H1 (cell line): ENCODE data around the gene HECTD4. TPM values are rescaled to one million over a fixed set of nuclear protein-coding genes. Genes with fewer than 3 reads are reported as not detected.

Experiments
- CTCF ChIA-PET: fragments of 300-600 bp; sonication (Branson Sonifier 250); formaldehyde crosslinking; loops from one replicate; lab custom pipeline; 2021; ENCODE audit not compliant: partially characterized antibody; lab: Charles Lee
- POLR2A ChIA-PET: fragments of 300-600 bp; sonication (Branson Sonifier 250); formaldehyde crosslinking; loops from one replicate; lab custom pipeline; 2021; ENCODE audit warnings: inconsistent platforms; ENCODE audit not compliant: partially characterized antibody; lab: Charles Lee
- DNase-seq, 2 experiments: peaks; one replicate each; pipeline versions ENCODE4 v3.0.0 to v3.0.0-alpha.2; 2010 to 2022; ENCODE audit warnings: low spot score in 2 of 2, low read depth in 1 of 2, mixed read lengths in 1 of 2
- FAIRE-seq: peaks from 2 replicates; lab custom pipeline; 2011; peaks lifted over from hg19 to GRCh38; lab: Jason Lieb, UNC
- H2AFZ ChIP-seq: 2 replicates; pipeline ENCODE4 v1.8.1; 2012; ENCODE audit warnings: low read length, inconsistent platforms
- H2AK5ac ChIP-seq: 2 replicates; pipeline ENCODE4 v1.6.1; 2013; ENCODE audit warnings: low read depth, low read length
- H2BK120ac ChIP-seq: replicated peaks from 2 replicates; pipeline ENCODE3; 2013; ENCODE audit warnings: low read depth, low read length, inconsistent platforms
- H2BK12ac ChIP-seq: 2 replicates; pipeline ENCODE4 v1.6.1; 2013; ENCODE audit warnings: low read depth, low read length
- H2BK15ac ChIP-seq: 2 replicates; pipeline ENCODE4 v1.6.1; 2013; ENCODE audit warnings: low read length
- H2BK20ac ChIP-seq: 2 replicates; pipeline ENCODE4 v1.6.1; 2013; ENCODE audit warnings: low read length
- H2BK5ac ChIP-seq: 2 replicates; pipeline ENCODE4 v1.6.1; 2013; ENCODE audit warnings: low read depth, low read length
- H3K14ac ChIP-seq: 2 replicates; pipeline ENCODE4 v1.6.1; 2013; ENCODE audit warnings: inconsistent platforms; ENCODE audit not compliant: insufficient read length
- H3K18ac ChIP-seq: 2 replicates; pipeline ENCODE4 v1.6.1; 2013; ENCODE audit warnings: low read length; ENCODE audit errors: extremely low read depth
- H3K23ac ChIP-seq: 2 replicates; pipeline ENCODE4 v1.6.1; 2013; ENCODE audit warnings: inconsistent platforms; ENCODE audit not compliant: insufficient read length
- H3K23me2 ChIP-seq: 2 replicates; pipeline ENCODE4 v1.6.1; 2013; ENCODE audit warnings: low read depth, low read length
- H3K27ac ChIP-seq: 2 replicates; pipeline ENCODE4 v1.6.1; 2011; ENCODE audit warnings: low read depth, low read length, inconsistent platforms
- H3K27me3 ChIP-seq, 4 experiments: replicated peaks in 1 of 4; 1 replicate in 1 of 4; 2 replicates in 3 of 4; pipeline versions ENCODE4 v1.6.1 to v1.8.1; 2011 to 2013; ENCODE audit warnings: low read length in 3 of 4, mild to moderate bottlenecking in 3 of 4, inconsistent platforms in 2 of 4, mixed read lengths in 2 of 4, moderate library complexity in 1 of 4; ENCODE audit not compliant: control insufficient read depth in 3 of 4, insufficient read depth in 3 of 4; ENCODE audit errors: extremely low read depth in 1 of 4
- H3K36me3 ChIP-seq, 4 experiments: 2 replicates each; pipeline versions ENCODE4 v1.6.1 to v1.8.1; 2011 to 2013; ENCODE audit warnings: mild to moderate bottlenecking in 4 of 4, low read length in 3 of 4, moderate library complexity in 2 of 4, control low read depth in 1 of 4, inconsistent platforms in 1 of 4; ENCODE audit not compliant: insufficient read depth in 4 of 4, control insufficient read depth in 2 of 4
- H3K4ac ChIP-seq: replicated peaks from 2 replicates; pipeline ENCODE3; 2013; ENCODE audit warnings: low read length, low read depth, mixed read lengths, inconsistent platforms; ENCODE audit not compliant: insufficient read length
- H3K4me1 ChIP-seq, 4 experiments: replicated peaks in 1 of 4; 1 replicate in 1 of 4; 2 replicates in 3 of 4; pipeline versions ENCODE4 v1.6.1 to v1.8.1; 2011 to 2013; ENCODE audit warnings: low read length in 3 of 4, inconsistent platforms in 2 of 4, mixed read lengths in 1 of 4; ENCODE audit not compliant: insufficient read depth in 4 of 4, control insufficient read depth in 3 of 4
- H3K4me2 ChIP-seq, 2 experiments: 2 replicates each; pipeline versions ENCODE4 v1.6.1 to v1.8.1; 2011 to 2013; ENCODE audit warnings: low read depth in 2 of 2, low read length in 2 of 2, control low read depth in 1 of 2, inconsistent platforms in 1 of 2, mild to moderate bottlenecking in 1 of 2; ENCODE audit not compliant: insufficient read depth in 1 of 2
- H3K4me3 ChIP-seq, 4 experiments: fragments of 200-600, 300-600 bp in 1 of 4; sonication (generic), shearing (Covaris generic), sonication (Bioruptor Twin) in 1 of 4; 2 replicates each; pipeline versions ENCODE4 v1.5.1 to v1.8.1; 2011 to 2016; ENCODE audit warnings: low read length in 4 of 4, low read depth in 3 of 4, control low read depth in 2 of 4, inconsistent platforms in 2 of 4, mild to moderate bottlenecking in 2 of 4, mixed read lengths in 1 of 4, moderate library complexity in 1 of 4; ENCODE audit not compliant: insufficient read depth in 2 of 4; ENCODE audit errors: extremely low read depth in 1 of 4
- H3K56ac ChIP-seq: replicated peaks from 2 replicates; pipeline ENCODE3; 2013; ENCODE audit warnings: low read depth, mild to moderate bottlenecking, mixed read lengths, low read length, inconsistent platforms; ENCODE audit not compliant: insufficient read length
- H3K79me1 ChIP-seq: 2 replicates; pipeline ENCODE4 v1.6.1; 2013; ENCODE audit warnings: low read depth, low read length, control low read depth
- H3K79me2 ChIP-seq, 2 experiments: 2 replicates each; pipeline versions ENCODE4 v1.6.1 to v1.8.1; 2012 to 2013; ENCODE audit warnings: low read length in 2 of 2, mild to moderate bottlenecking in 2 of 2, inconsistent platforms in 1 of 2; ENCODE audit not compliant: insufficient read depth in 2 of 2, control insufficient read depth in 1 of 2
- H3K9ac ChIP-seq, 4 experiments: replicated peaks in 1 of 4; 1 replicate in 1 of 4; 2 replicates in 3 of 4; pipeline versions ENCODE4 v1.6.1 to v1.8.1; 2011 to 2013; ENCODE audit warnings: low read depth in 3 of 4, low read length in 3 of 4, control low read depth in 2 of 4, mild to moderate bottlenecking in 2 of 4, moderate library complexity in 2 of 4, inconsistent platforms in 1 of 4; ENCODE audit errors: extremely low read depth in 1 of 4
- H3K9me3 ChIP-seq, 2 experiments: 2 replicates each; pipeline versions ENCODE4 v1.6.1 to v1.8.1; 2012 to 2013; ENCODE audit warnings: mild to moderate bottlenecking in 2 of 2, moderate library complexity in 2 of 2, control low read depth in 1 of 2, inconsistent platforms in 1 of 2, low read depth in 1 of 2, low read length in 1 of 2, mixed read lengths in 1 of 2; ENCODE audit not compliant: insufficient read depth in 2 of 2
- H4K20me1 ChIP-seq, 2 experiments: replicated peaks in 1 of 2; 2 replicates each; pipeline versions ENCODE3 to v1.8.1; 2011 to 2013; ENCODE audit warnings: inconsistent platforms in 2 of 2, low read length in 2 of 2, mild to moderate bottlenecking in 1 of 2; ENCODE audit not compliant: insufficient read depth in 2 of 2, control insufficient read depth in 1 of 2
- H4K5ac ChIP-seq: 2 replicates; pipeline ENCODE4 v1.6.1; 2013; ENCODE audit warnings: low read length, low read depth, mixed read lengths, inconsistent platforms; ENCODE audit not compliant: insufficient read length
- H4K8ac ChIP-seq: 2 replicates; pipeline ENCODE4 v1.8.0; 2013; ENCODE audit warnings: mild to moderate bottlenecking, moderate library complexity, low read length, inconsistent platforms; ENCODE audit not compliant: insufficient read depth; ENCODE audit errors: extremely low read depth
- H4K91ac ChIP-seq: replicated peaks from 2 replicates; pipeline ENCODE3; 2013; ENCODE audit warnings: low read length, mixed read lengths, inconsistent platforms; ENCODE audit not compliant: insufficient read length
- BRCA1 ChIP-seq: IDR thresholded peaks from 2 replicates; pipeline ENCODE4 v1.6.1; 2012; ENCODE audit warnings: low read depth, low read length, improper control_type of control experiment
- CHD1 ChIP-seq: IDR thresholded peaks from 2 replicates; pipeline ENCODE4 v1.6.1; 2012; ENCODE audit warnings: low read depth, low read length, improper control_type of control experiment
- CREB1 ChIP-seq: IDR thresholded peaks from 2 replicates; pipeline ENCODE4 v1.6.1; 2012; ENCODE audit warnings: inconsistent platforms
- GTF2F1 ChIP-seq: IDR thresholded peaks from 2 replicates; pipeline ENCODE4 v1.6.1; 2012; ENCODE audit warnings: low read depth, low read length, improper control_type of control experiment, borderline replicate concordance
- HDAC6 ChIP-seq: IDR thresholded peaks from one replicate; pipeline ENCODE4 v1.7.1; 2012; ENCODE audit warnings: low read depth, mild to moderate bottlenecking, inconsistent platforms, low read length, moderate library complexity
- JUND ChIP-seq: IDR thresholded peaks from 2 replicates; pipeline ENCODE4 v1.6.1; 2011; ENCODE audit warnings: mild to moderate bottlenecking, improper control_type of control experiment, low read length
- MAFK ChIP-seq: IDR thresholded peaks from 2 replicates; pipeline ENCODE4 v1.6.1; 2012; ENCODE audit warnings: low read depth, mild to moderate bottlenecking, improper control_type of control experiment, low read length
- NRF1 ChIP-seq: IDR thresholded peaks from 2 replicates; pipeline ENCODE4 v1.6.1; 2011; ENCODE audit warnings: mild to moderate bottlenecking, low read depth, low read length, improper control_type of control experiment
- RXRA ChIP-seq: IDR thresholded peaks from 2 replicates; pipeline ENCODE4 v1.6.1; 2011; ENCODE audit warnings: low read depth, mild to moderate bottlenecking, low read length, moderate library complexity; ENCODE audit not compliant: insufficient read depth
- SIX5 ChIP-seq: IDR thresholded peaks from 2 replicates; pipeline ENCODE4 v1.6.1; 2011; ENCODE audit warnings: mild to moderate bottlenecking, low read depth, low read length
- SP4 ChIP-seq: IDR thresholded peaks from 2 replicates; pipeline ENCODE4 v1.6.1; 2012; ENCODE audit warnings: low read length, inconsistent platforms
- WGBS, 2 experiments: shearing (Covaris generic) in 1 of 2; methylation state at CpG; one replicate each; pipeline versions ENCODE4 v1.1.6 to v1.1.7; 2013 to 2015; ENCODE audit warnings: low lambda C conversion rate in 2 of 2, mixed read lengths in 2 of 2, inconsistent platforms in 1 of 2, low coverage in 1 of 2, missing lambda C conversion rate in 1 of 2; ENCODE audit not compliant: insufficient replicate concordance in 2 of 2, insufficient coverage in 1 of 2, insufficient read length in 1 of 2; ENCODE audit errors: extremely low coverage in 1 of 2, missing lambda C conversion rate in 1 of 2; 5-methylcytosine and 5-hydroxymethylcytosine counted together
- polyA plus RNA-seq, 7 experiments: library from polyadenylated mRNA; depleted of rRNA in 3 of 7; stranded (reverse) in 5 of 7; unstranded in 2 of 7; fragments of >200 nt in 5 of 7; fragments of 200-250 nt in 2 of 7; gene quantifications; 1 replicate in 5 of 7; 2 replicates in 1 of 7; 4 replicates in 1 of 7; pipeline versions ENCODE4 v1.2.1 to v1.2.3, GENCODE V29; 2011 to 2013; ENCODE audit warnings: missing spikeins in 2 of 7, mixed read lengths in 2 of 7
- total RNA-seq: library from RNA; stranded (reverse); fragmentation: NEBNext Ultra II Directional; extraction: Animal tissue kit (Norgen Biotek cat#: 25700); gene quantifications from 2 replicates; pipeline ENCODE4 v1.2.1, GENCODE V29; 2021
- TF ChIP-seq, protein P1 (sequence below): IDR thresholded peaks from 2 replicates; pipeline ENCODE4 v1.6.1; 2012; ENCODE audit warnings: inconsistent platforms

Gene HECTD4
- total and polyA plus RNA-seq, 2 of the 8 experiments (the other 6 are each of a cell fraction or from before 2014, with no cell fraction given), result 6.5 to 33.7 TPM

DNA sequence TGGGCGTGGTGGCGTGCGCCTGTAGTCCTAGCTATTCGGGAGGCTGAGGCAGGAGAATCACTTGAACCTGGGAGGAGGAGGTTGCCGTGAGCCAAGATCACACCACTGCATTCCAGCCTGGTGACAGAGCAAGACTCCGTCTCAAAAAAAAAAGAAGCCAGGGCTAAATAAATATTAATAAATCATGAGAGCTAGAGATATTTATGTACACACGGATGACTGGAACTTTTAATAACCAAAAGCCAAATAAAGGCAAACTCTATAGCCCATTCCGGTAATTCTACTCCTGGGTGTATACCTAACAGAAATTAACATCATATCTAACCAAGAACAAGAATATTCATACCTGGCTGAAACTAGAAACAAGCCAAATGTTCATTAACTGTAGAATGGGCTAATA is 264.5 kb downstream of the HECTD4 start:
- Histone ChIP-seq H4K8ac (no peak overlapping the region), H3K23me2 (no peaks in the 10 kb centered on the region), H3K4ac (no peak overlapping the region), H3K56ac (no peak overlapping the region), H3K9ac (no peak overlapping the region), H3K36me3 (no peaks in the 10 kb centered on the region), H2BK12ac (no peak overlapping the region), H3K27me3 (no peaks in the 10 kb centered on the region), H2AFZ (no peak overlapping the region), H4K5ac (no peak overlapping the region), H3K23ac (no peak overlapping the region), H2AK5ac (no peak overlapping the region), H2BK20ac (no peak overlapping the region), H3K4me1 (peaks cover 0 to 9% (median 5%) of the 10 kb centered on the region in 4 experiments; a peak in 5 of 7 replicates), H2BK120ac (no peak overlapping the region), H3K79me1 (no peaks in the 10 kb centered on the region), H3K79me2 (no peaks in the 10 kb centered on the region), H4K20me1 (no peaks in the 10 kb centered on the region), H3K9me3 (no peaks in the 10 kb centered on the region), H2BK5ac (no peak overlapping the region), H3K4me2 (no peak overlapping the region), H4K91ac (no peak overlapping the region), H3K18ac (no peak overlapping the region), H3K14ac (no peak overlapping the region), H2BK15ac (no peak overlapping the region), H3K4me3 (no peak overlapping the region), H3K27ac (no peak overlapping the region)
- ChIA-PET CTCF (no interaction called here), POLR2A (interaction anchor here (1.0 to 1.9 kb wide), 3 partner anchors 8 to 10 kb away, joined by 3 to 15 read pairs (median 12); partner anchors contain the start of gene TRAFD1)
- DNase-seq (no peak), FAIRE-seq (no peak)
- WGBS, 2 experiments, result 96% methylated on average over 8 of the region's 8 CpGs; no CpG with 5 or more reads in 1 of the 2 experiments
- TF ChIP-seq, protein P1, sequence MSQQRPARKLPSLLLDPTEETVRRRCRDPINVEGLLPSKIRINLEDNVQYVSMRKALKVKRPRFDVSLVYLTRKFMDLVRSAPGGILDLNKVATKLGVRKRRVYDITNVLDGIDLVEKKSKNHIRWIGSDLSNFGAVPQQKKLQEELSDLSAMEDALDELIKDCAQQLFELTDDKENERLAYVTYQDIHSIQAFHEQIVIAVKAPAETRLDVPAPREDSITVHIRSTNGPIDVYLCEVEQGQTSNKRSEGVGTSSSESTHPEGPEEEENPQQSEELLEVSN, result no peak
- TF ChIP-seq HDAC6 (no peak), GTF2F1 (no peak), BRCA1 (no peak), JUND (no peak), RXRA (no peak), SIX5 (no peak), CHD1 (no peak), NRF1 (no peak), SP4 (no peak), CREB1 (no peak), MAFK (no peak)
